Renal cortical epithelial cell (primary cell): ENCODE data around the gene TBC1D17. TPM values are rescaled to one million over a fixed set of nuclear protein-coding genes. Genes with fewer than 3 reads are reported as not detected.

ENCODE experiments used
- DNase-seq: peaks from one replicate; pipeline ENCODE4 v3.0.0-alpha.2; 2011; ENCODE audit warnings: low read depth
- total RNA-seq: library from RNA; depleted of rRNA; stranded (reverse); fragments of >200 nt; gene quantifications from 2 replicates; pipeline ENCODE4 v1.2.3, GENCODE V29; 2014

TBC1D17 gene
- total RNA-seq, 1 donor from 2014 or later, result 12.1 TPM

- no peak for DNase-seq
Observed at GRCh38 chr19:49894011-49894664, 16.6 kb downstream of the TBC1D17 start.

- DNase-seq, result no peak
Observed at GRCh38 chr19:49894879-49895565, 17.5 kb downstream of the TBC1D17 start.

GRCh38 chr19:49895566-49896297 is 18.2 kb downstream of the TBC1D17 start:
- DNase-seq, result no peak

- peak; percentile 90 for DNase-seq
Observed at GRCh38 chr19:49896863-49897621, 19.5 kb downstream of the TBC1D17 start, which contains the start of gene IL4I1. Gene IL4I1 (minus strand): TSS chr19:49896887. CDS start chr19:49896160, 727 bp downstream.

GRCh38 chr19:49904136-49904535 is 26.6 kb downstream of the TBC1D17 start:
- no peak for DNase-seq

- no peak for DNase-seq
Observed at GRCh38 chr19:49906879-49907564, 29.5 kb downstream of the TBC1D17 start.

GRCh38 chr19:49907745-49908446 is 30.4 kb downstream of the TBC1D17 start:
- no peak for DNase-seq

GRCh38 chr19:49908480-49909420 is 31.2 kb downstream of the TBC1D17 start:
- no peak for DNase-seq

GRCh38 chr19:49910179-49910578 is 32.7 kb downstream of the TBC1D17 start:
- no peak for DNase-seq

GRCh38 chr19:49911381-49912145 is 34.1 kb downstream of the TBC1D17 start:
- DNase-seq, result no peak

GRCh38 chr19:49912965-49913685 is 35.6 kb downstream of the TBC1D17 start:
- DNase-seq, result no peak

GRCh38 chr19:49913720-49914119 is 36.2 kb downstream of the TBC1D17 start:
- DNase-seq, result no peak

- DNase-seq, result no peak
Observed at GRCh38 chr19:49915271-49915670, 37.8 kb downstream of the TBC1D17 start.

GRCh38 chr19:49916839-49917733 is 39.6 kb downstream of the TBC1D17 start:
- no peak for DNase-seq

GRCh38 chr19:49918089-49918488 is 40.6 kb downstream of the TBC1D17 start:
- DNase-seq, result no peak

- no peak for DNase-seq
Observed at GRCh38 chr19:49920624-49921363, 43.3 kb downstream of the TBC1D17 start.
